Adrenal gland (tissue), 12 donors: Measurements from ENCODE around the gene HBA1. TPM values are rescaled to one million over a fixed set of nuclear protein-coding genes. Genes with fewer than 3 reads are reported as not detected.
"Not testable (repeated sequence)": the region's sequence is repeated elsewhere in the genome, so short reads cannot be mapped to it uniquely, and the experiment has no call there.

Source experiments
- DNase-seq, 7 donors: peaks; one replicate each; pipeline ENCODE4 v3.0.0-alpha.2; 2019 to 2020
- H3K27ac ChIP-seq, 5 donors: fragments of 200-600 bp; sonication (generic) in 4 of 5; 1 replicate in 3 of 5; 2 replicates in 2 of 5; pipeline versions ENCODE4 v1.5.1 to v1.8.0; 2016 to 2020; ENCODE audit warnings: mild to moderate bottlenecking in 1 of 5
- H3K27me3 ChIP-seq: fragments of 200-600 bp; 2 replicates; pipeline ENCODE4 v1.8.0; 2021
- H3K36me3 ChIP-seq, 2 donors: fragments of 200-600 bp; replicated peaks in 1 of 2; 1 replicate in 1 of 2; 2 replicates in 1 of 2; pipeline versions ENCODE4 v1.5.1 to v1.8.0; 2018 to 2022
- H3K4me1 ChIP-seq, 2 donors: fragments of 200-600 bp; replicated peaks in 1 of 2; 1 replicate in 1 of 2; 2 replicates in 1 of 2; pipeline versions ENCODE4 v1.5.1 to v1.8.0; 2018 to 2021
- H3K4me3 ChIP-seq, 4 donors: fragments of 200-600 bp; sonication (generic) in 3 of 4; one replicate each; pipeline ENCODE4 v1.5.1; 2016 to 2018
- H3K9me3 ChIP-seq, 3 donors: fragments of 200-600 bp; sonication (generic) in 1 of 3; replicated peaks in 1 of 3; 1 replicate in 2 of 3; 2 replicates in 1 of 3; pipeline versions ENCODE4 v1.5.1 to v1.8.0; 2016 to 2021
- POLR2A ChIP-seq, 2 donors: fragments of 450-650 bp; IDR thresholded peaks; one replicate each; pipeline ENCODE4 v1.6.1; 2017; ENCODE audit warnings: antibody characterized with exemption in 2 of 2, mild to moderate bottlenecking in 2 of 2, moderate library complexity in 1 of 2
- WGBS, 4 donors: extraction: QIAGEN DNeasy Blood & Tissue Kit in 2 of 4; methylation state at CpG; one replicate each; pipeline versions ENCODE4 v1.1.5 to v1.1.7; 2013 to 2017; 5-methylcytosine and 5-hydroxymethylcytosine counted together
- intact Hi-C, 2 donors: fragments of 100-400 bp; cut with DNase I; formaldehyde crosslinking; loops; one replicate each; pipeline versions ENCODE4 v1.14.1 to v1.15.0; 2022 to 2023
- polyA plus RNA-seq, 3 donors: library from polyadenylated mRNA; stranded (reverse); fragments of 200-250 nt in 2 of 3; fragments of 350-450 nt in 1 of 3; fragmentation: Illumina TruSeq in 1 of 3; extraction: RNeasy Lipid Tissue Mini Kit (QIAGEN cat#74804) in 1 of 3; gene quantifications; one replicate each; pipeline ENCODE4 v1.2.3, GENCODE V29; 2013 to 2014
- total RNA-seq, 9 donors: library from RNA; depleted of rRNA in 4 of 9; stranded (reverse); fragments of >200 nt in 4 of 9; fragments of 120-200 nt in 1 of 9; fragmentation: NEBNext Ultra II Directional in 1 of 9; extraction: Animal tissue kit (Norgen Biotek cat#: 25700) in 1 of 9; gene quantifications; one replicate each; pipeline versions ENCODE4 v1.1.0 to v1.2.4, GENCODE V29; 2013 to 2023
- TF ChIP-seq, protein P1 (sequence below), 6 experiments: fragments of 450-650 bp in 4 of 6; fragments of 200-600 bp in 2 of 6; sonication (generic) in 1 of 6; IDR thresholded peaks; 1 replicate in 5 of 6; 2 replicates in 1 of 6; pipeline versions ENCODE4 v1.5.1 to v1.8.0; 2016 to 2021; ENCODE audit warnings: antibody characterized with exemption in 6 of 6, mild to moderate bottlenecking in 2 of 6, moderate library complexity in 1 of 6
- donor health status: healthy with polysubstance abuse.
- donor health status: Bipolar disorder and iron deficiency.
- donor health status: DM: yes; HTN: yes; CAD: no.
- donor health status: DM: no; HTN: no; CAD: no.
- donor health status: DM: no; HTN: no; CAD: no.
- donor health status: DM: yes; HTN: yes; CAD: no.

The HBA1 gene
- total and polyA plus RNA-seq, 12 donors, result 12.7 to 742 (median 25.2) TPM; not detected in 4

DNA sequence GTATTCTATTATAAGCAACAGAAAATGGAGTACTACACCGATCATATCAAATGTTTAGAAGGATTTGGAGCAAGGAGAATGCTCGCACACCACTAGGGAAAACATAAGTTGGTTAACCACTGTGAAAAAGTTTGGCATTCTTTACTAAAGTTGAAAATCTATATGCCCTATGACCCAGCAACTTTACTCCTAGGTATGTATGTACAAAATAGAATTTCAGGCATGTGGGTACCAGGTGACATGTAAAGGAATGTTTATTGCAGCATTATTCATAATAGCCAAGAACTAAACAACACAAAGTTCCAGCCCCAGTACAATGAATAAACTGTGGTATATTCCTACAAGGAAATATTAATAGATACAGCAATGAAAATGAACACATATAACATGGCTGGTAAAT, 29.8 kb upstream of the HBA1 start:
- Histone ChIP-seq H3K36me3 (no peaks in the 10 kb centered on the region), H3K4me1 (no peaks in the 10 kb centered on the region), H3K4me3 (no peak overlapping the region), H3K9me3 (no peaks in the 10 kb centered on the region), H3K27ac (no peak overlapping the region), H3K27me3 (no peaks in the 10 kb centered on the region)
- intact Hi-C loops, result no loop called here
- TF ChIP-seq POLR2A (IDR thresholded peaks at IDR 0.05), result no peak
- TF ChIP-seq, protein P1, sequence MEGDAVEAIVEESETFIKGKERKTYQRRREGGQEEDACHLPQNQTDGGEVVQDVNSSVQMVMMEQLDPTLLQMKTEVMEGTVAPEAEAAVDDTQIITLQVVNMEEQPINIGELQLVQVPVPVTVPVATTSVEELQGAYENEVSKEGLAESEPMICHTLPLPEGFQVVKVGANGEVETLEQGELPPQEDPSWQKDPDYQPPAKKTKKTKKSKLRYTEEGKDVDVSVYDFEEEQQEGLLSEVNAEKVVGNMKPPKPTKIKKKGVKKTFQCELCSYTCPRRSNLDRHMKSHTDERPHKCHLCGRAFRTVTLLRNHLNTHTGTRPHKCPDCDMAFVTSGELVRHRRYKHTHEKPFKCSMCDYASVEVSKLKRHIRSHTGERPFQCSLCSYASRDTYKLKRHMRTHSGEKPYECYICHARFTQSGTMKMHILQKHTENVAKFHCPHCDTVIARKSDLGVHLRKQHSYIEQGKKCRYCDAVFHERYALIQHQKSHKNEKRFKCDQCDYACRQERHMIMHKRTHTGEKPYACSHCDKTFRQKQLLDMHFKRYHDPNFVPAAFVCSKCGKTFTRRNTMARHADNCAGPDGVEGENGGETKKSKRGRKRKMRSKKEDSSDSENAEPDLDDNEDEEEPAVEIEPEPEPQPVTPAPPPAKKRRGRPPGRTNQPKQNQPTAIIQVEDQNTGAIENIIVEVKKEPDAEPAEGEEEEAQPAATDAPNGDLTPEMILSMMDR (IDR thresholded peaks at IDR 0.05), result no peak
- WGBS, 4 donors, result 86 to 94% (median 90%) methylated on average over 2 of the region's 2 CpGs
- no peak for DNase-seq

DNA sequence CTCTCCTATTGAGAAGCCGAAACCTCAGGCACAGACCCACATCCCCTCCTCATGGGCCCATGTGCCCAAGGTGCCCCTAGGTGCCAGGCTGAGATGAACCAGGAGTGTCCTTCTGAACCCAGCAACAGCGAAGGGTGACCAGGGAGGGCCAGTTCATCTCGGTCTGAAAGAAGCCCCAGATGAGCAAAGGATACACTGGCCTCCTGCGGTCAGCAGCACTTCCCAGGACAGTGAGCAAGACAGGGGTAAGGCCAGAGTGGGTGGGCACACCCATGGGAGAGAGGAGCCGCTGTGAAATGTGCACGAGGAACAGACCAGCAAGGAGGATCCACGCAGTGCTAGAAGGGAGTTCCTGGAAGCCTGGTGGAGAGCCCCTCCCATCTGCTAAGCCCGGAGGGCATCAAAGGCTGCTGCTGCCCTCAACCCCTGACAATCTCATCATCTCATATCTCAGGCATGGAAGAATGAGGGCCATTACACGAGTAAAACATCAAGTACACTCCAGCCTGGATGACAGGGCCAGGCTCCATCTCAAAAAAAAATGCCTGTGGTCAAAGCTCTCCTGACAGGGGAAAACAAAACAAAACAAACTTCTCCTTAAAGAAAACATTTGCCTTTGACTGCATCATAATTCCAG, 27.3 kb upstream of the HBA1 start:
- no peaks in the 10 kb centered on the region for H3K36me3 ChIP-seq
- no peaks in the 10 kb centered on the region for H3K9me3 ChIP-seq
- no peak for DNase-seq
- 33 to 52% (median 46%) methylated on average over 7 to 9 of the region's 9 CpGs for WGBS, 4 donors
- no peak overlapping the region for H3K27ac ChIP-seq
- TF ChIP-seq, protein P1 (IDR thresholded peaks at IDR 0.05), result no peak
- TF ChIP-seq POLR2A (IDR thresholded peaks at IDR 0.05), result no peak
- intact Hi-C loops, result no loop called here
- no peaks in the 10 kb centered on the region for H3K27me3 ChIP-seq
- no peak overlapping the region for H3K4me3 ChIP-seq
- H3K4me1 ChIP-seq, result no peaks in the 10 kb centered on the region

DNA sequence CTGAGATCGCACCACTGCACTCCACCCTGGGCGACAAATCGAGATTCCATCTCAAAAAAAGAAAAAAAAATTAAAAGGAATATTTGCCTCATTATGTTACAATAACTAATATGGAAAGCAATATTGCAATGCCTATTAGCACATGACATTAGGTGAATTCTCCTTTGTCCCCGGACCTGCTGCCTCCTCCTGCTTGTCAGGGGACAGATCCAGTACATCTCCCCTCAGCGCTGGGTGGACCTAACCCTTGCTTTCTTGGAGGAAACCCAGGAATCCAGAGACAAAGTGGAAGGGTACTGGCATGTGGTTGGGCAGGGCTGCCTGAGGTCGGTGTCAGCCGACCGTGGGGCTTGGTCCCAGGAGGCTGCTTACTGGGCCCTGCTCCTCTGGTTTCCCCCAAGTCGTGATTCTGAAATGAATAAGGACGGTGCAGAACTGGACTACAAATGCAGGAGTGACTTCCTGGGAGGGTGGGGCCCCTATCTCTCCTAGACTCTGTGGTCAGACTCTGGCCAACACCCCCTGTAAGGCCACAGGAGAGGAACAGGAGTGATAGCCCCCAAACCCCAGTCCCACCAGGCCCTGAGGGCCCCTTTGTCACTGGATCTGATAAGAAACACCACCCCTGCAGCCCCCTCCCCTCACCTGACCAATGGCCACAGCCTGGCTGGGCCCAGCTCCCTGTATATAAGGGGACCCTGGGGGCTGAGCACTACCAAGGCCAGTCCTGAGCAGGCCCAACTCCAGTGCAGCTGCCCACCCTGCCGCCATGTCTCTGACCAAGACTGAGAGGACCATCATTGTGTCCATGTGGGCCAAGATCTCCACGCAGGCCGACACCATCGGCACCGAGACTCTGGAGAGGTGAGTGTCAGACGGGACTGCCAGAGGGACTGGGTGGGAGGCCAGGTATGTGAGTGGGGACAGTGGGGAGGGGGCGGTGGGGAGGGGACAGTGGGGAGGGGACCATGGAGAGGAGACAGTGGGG, 24.0 kb upstream of the HBA1 start, which contains the start of gene HBZ:
TSS of gene HBZ (plus strand) at position 504 of the 988 bp plus-strand sequence. CDS start at position 770, 266 bp downstream.
- Histone ChIP-seq H3K4me3 (no peak within 1 kb of the TSS), H3K27ac (no peak within 1 kb of the TSS), H3K9me3 (no peaks in the 10 kb centered on the region), H3K27me3 (peaks cover 5% of the 10 kb centered on the region), H3K36me3 (no peaks in the 10 kb centered on the region), H3K4me1 (peaks cover 6 to 10% of the 10 kb centered on the region in 2 donors)
- WGBS, 4 donors, result 66 to 85% (median 76%) methylated on average over 10 to 17 of the region's 17 CpGs
- no peak for TF ChIP-seq POLR2A (IDR thresholded peaks at IDR 0.05)
- TF ChIP-seq, protein P1 (IDR thresholded peaks at IDR 0.05), result no peak
- intact Hi-C loops, result no loop called here
- DNase-seq, result no peak

DNA sequence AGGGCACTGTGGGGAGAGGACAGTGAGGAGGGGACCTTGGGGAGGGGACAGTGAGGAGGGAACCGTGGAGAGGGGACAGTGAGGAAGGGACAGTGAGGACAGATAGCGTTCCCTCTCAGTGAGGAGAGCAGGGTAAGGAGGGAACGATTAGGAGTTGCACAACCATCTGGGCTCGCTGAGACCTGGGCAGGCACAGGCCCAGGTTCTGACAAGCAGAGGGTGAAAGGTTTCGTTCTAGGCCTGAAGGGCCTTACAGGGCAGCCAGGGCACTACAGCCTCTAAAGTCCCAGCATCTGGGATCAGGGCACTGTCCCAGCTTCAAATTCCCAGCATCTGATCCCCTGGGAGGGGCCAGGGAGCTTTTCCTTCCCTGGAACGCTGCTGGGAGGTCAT, 23.4 kb upstream of the HBA1 start:
- H3K36me3 ChIP-seq, DNase-seq, H3K4me3 ChIP-seq, H3K4me1 ChIP-seq, H3K27ac ChIP-seq, intact Hi-C loops, H3K9me3 ChIP-seq, H3K27me3 ChIP-seq: not testable (repeated sequence)
- WGBS, 4 donors, result 46 to 66% (median 59%) methylated on average over 3 to 4 of the region's 6 CpGs

DNA sequence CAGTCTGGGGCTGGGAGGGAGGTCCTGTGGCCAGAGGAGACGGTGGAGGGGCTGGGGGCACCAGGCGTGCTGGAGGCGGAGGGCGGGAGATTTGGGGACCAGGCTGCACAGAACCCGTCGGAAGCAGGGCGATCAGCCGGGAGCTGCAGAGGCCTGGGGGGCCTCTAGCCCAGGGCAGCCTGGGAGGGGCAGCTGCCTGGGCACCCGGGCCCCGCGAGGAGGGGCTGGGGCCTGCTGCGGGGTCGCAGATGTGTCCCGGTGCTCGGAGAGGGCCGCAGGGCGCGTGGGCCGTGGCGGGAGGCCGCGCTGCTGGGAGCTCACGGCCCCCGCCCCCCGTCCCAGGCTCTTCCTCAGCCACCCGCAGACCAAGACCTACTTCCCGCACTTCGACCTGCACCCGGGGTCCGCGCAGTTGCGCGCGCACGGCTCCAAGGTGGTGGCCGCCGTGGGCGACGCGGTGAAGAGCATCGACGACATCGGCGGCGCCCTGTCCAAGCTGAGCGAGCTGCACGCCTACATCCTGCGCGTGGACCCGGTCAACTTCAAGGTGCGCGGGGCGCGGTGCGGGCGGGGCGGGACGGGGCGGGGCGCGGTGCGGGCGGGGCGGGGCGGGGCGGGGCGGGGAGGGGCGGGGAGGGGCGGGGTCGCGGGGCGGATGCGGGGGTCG, 22.8 kb upstream of the HBA1 start:
- H3K36me3 ChIP-seq, H3K27me3 ChIP-seq, H3K27ac ChIP-seq, DNase-seq, H3K9me3 ChIP-seq, H3K4me1 ChIP-seq, H3K4me3 ChIP-seq, intact Hi-C loops: not testable (repeated sequence)
- no CpG with 5 or more reads among the region's 74 CpGs for WGBS, 4 donors
